ENCODE measurements around the gene FMN2. TPM values are rescaled to one million over a fixed set of nuclear protein-coding genes. Genes with fewer than 3 reads are reported as not detected.

FMN2 gene
- total RNA-seq, 2 donors from 2014 or later: not detected

DNA sequence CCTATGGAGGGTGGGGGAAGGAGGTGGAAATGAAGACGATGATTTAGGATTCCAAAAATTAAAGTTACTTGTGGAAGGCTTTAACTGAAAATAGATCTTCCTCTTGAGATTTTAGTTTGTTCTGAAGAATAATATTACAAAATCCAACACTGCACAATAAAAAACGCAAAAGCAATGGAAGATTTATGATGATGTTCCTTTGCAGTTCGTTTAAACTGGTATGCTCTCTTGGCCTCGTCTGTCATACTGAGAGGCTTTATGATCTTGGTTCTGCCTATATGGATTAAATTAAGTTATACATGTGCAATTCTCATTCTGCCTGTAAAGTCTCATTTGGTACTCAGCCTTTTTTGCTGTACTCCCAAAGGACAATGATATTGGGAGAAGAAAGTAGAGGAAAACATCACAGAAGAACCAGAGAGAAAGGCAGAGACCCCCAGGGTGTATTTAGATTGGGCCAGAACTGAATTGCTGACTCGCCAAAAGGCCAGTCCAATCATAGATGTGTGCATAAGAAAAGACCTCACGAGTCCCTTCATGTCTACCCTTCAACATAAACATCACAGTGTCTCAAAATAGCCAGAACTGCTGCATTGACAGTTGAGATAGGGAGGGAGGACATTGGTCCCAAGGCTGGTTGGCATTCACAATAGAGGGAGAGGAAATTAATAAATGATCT, 331.7 kb downstream of the FMN2 start:
- Mint-ChIP-seq H3K27me3 (peaks cover 0 to 5% of the 10 kb centered on the region in 2 donors), H3K36me3 (no peaks in the 10 kb centered on the region), H3K9me3 (no peaks in the 10 kb centered on the region), H3K27ac (no peak overlapping the region), H3K4me1 (ENCODE audit: low read depth in 2 of 2) (no peaks in the 10 kb centered on the region), H3K4me3 (no peak overlapping the region)
- DNase-seq (ENCODE audit: low spot score): no peak
- ATAC-seq: no peak

GRCh38 chr1:240424740-240425464, 333.2 kb downstream of the FMN2 start:
- Mint-ChIP-seq H3K27ac (no peak overlapping the region), H3K4me3 (no peak overlapping the region), H3K9me3 (no peaks in the 10 kb centered on the region), H3K4me1 (ENCODE audit: low read depth in 2 of 2) (no peaks in the 10 kb centered on the region), H3K36me3 (no peaks in the 10 kb centered on the region), H3K27me3 (peaks cover 0 to 6% of the 10 kb centered on the region in 2 donors)
- no peak for DNase-seq (ENCODE audit: low spot score)
- ATAC-seq: no peak

GRCh38 chr1:240426051-240426450, 334.4 kb downstream of the FMN2 start:
- Mint-ChIP-seq H3K36me3 (no peaks in the 10 kb centered on the region), H3K27me3 (peaks cover 0 to 6% of the 10 kb centered on the region in 2 donors), H3K27ac (no peak overlapping the region), H3K4me1 (ENCODE audit: low read depth in 2 of 2) (no peaks in the 10 kb centered on the region), H3K4me3 (no peak overlapping the region), H3K9me3 (no peaks in the 10 kb centered on the region)
- DNase-seq (ENCODE audit: low spot score) (no peak), ATAC-seq (no peak)

DNA sequence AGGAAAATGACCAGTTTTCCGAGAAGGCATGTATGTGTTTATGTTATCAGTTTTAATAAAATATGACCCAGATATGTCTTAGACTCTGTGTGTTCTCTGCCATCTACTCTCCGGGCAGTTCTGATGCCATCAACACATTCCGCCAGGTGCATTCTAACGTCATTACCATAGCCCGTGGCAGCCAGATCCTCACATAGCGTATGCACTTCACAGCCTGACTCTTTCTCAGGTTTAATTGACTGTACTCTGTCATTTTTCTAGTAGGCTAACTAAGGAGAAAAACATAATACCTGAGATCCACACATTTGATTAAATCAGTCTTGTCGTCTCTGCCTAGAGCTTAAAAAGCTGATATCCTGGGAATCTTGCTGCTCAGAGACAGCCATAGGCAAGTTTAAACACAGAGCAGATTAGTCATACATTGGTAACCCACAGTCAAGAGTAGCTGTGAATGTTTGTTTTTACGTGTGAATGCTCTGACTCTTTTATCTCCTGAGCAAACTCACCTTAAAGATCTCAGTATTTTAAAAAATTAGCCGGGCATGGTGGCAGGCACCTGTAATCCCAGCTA, 344.4 kb downstream of the FMN2 start:
- ATAC-seq (no peak), DNase-seq (ENCODE audit: low spot score) (no peak)
- no peaks in the 10 kb centered on the region for H3K36me3 Mint-ChIP-seq
- peaks cover 10 to 18% of the 10 kb centered on the region in 2 donors for H3K27me3 Mint-ChIP-seq
- no peak overlapping the region for H3K4me3 Mint-ChIP-seq
- H3K27ac Mint-ChIP-seq: no peak overlapping the region
- H3K9me3 Mint-ChIP-seq: no peaks in the 10 kb centered on the region
- H3K4me1 Mint-ChIP-seq (ENCODE audit: low read depth in 2 of 2): no peaks in the 10 kb centered on the region

- no peak overlapping the region for H3K4me3 Mint-ChIP-seq
- DNase-seq (ENCODE audit: low spot score) (no peak), ATAC-seq (no peak)
- no peaks in the 10 kb centered on the region for H3K4me1 Mint-ChIP-seq (ENCODE audit: low read depth in 2 of 2)
- no peaks in the 10 kb centered on the region for H3K36me3 Mint-ChIP-seq
- no peaks in the 10 kb centered on the region for H3K9me3 Mint-ChIP-seq
- peaks cover 0 to 21% of the 10 kb centered on the region in 2 donors for H3K27me3 Mint-ChIP-seq
- H3K27ac Mint-ChIP-seq: no peak overlapping the region
Observed at GRCh38 chr1:240441669-240442068, 350.0 kb downstream of the FMN2 start.

DNA sequence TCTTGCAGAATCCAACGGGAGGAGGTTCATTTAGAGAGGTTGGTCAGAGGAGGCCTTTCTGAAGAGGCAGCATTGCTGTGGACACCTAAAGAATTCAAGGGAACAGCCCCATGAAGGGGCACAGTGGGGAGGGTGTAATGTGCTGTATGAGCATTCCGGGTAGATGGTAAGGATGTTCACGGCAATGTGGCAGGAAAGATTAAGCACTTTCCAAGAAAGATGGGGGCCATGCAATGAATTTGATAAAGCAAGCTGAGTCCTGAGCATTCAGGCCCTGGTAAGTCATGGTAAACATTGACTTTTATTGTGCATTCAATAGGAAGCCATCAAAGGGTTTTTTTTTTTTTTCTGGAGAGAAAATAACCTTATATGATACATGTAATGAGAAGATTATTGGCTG, 353.7 kb downstream of the FMN2 start:
- no peak overlapping the region for H3K27ac Mint-ChIP-seq
- H3K27me3 Mint-ChIP-seq: peaks cover 10 to 33% of the 10 kb centered on the region in 2 donors

GRCh38 chr1:240455228-240455821, 363.6 kb downstream of the FMN2 start:
- H3K36me3 Mint-ChIP-seq: no peaks in the 10 kb centered on the region
- H3K9me3 Mint-ChIP-seq: no peaks in the 10 kb centered on the region
- H3K27me3 Mint-ChIP-seq: peaks cover 0 to 9% of the 10 kb centered on the region in 2 donors
- H3K27ac Mint-ChIP-seq: no peak overlapping the region
- H3K4me1 Mint-ChIP-seq (ENCODE audit: low read depth in 2 of 2): no peaks in the 10 kb centered on the region
- DNase-seq (ENCODE audit: low spot score) (no peak), ATAC-seq (no peak)
- no peak overlapping the region for H3K4me3 Mint-ChIP-seq

More for the DNA sequence above, 353.7 kb downstream of the FMN2 start:
- DNase-seq (ENCODE audit: low spot score) (no peak), ATAC-seq (no peak)
- no peaks in the 10 kb centered on the region for H3K9me3 Mint-ChIP-seq
- H3K4me3 Mint-ChIP-seq: no peak overlapping the region
- H3K4me1 Mint-ChIP-seq (ENCODE audit: low read depth in 2 of 2): no peaks in the 10 kb centered on the region
- H3K36me3 Mint-ChIP-seq: no peaks in the 10 kb centered on the region

DNA sequence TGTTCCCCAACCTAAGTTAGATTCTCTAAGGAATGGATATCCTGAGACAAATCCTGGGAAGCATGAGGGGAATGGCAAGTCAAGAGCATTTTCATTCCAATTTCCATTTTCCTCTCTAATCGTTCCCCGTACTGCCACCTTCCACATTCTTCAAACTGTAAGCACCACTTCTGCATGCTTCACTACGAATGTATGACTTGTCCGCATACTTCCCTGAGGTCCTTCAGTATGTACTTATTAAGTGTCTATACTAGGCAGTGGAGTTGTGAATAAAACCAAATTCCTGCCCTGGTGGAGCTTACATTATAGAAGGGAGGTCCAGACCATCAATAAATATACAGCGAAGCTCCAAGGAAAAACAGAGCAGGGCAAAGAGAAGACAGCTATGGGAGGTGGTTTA, 365.5 kb downstream of the FMN2 start:
- no peak for ATAC-seq
- Mint-ChIP-seq H3K27me3 (peaks cover 0 to 10% of the 10 kb centered on the region in 2 donors), H3K27ac (no peak overlapping the region)

DNA sequence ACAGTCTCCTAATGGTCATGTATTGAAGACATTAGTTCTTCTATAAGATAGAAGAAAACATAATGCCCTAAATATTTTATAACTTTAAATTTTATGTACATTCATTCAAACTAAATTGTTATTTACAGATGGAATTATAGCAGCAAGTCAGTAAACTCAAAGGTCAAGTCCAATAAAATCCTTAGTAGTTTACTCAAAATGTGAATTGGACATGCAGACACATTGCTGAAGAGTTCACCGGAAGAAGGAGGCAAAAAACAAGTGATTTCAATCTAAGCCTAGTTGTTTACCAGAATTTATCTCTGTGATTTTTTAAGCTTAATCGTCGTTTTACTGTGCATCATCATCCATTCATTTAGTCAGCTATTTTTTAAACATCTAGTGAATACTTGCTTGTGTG, 370.6 kb downstream of the FMN2 start:
- no peak overlapping the region for H3K4me3 Mint-ChIP-seq
- H3K9me3 Mint-ChIP-seq: no peaks in the 10 kb centered on the region
- no peak for ATAC-seq
- no peak overlapping the region for H3K27ac Mint-ChIP-seq
- peaks cover 11 to 13% of the 10 kb centered on the region in 2 donors for H3K4me1 Mint-ChIP-seq (ENCODE audit: low read depth in 2 of 2)
- no peaks in the 10 kb centered on the region for H3K36me3 Mint-ChIP-seq
- peaks cover 21 to 30% of the 10 kb centered on the region in 2 donors for H3K27me3 Mint-ChIP-seq
- DNase-seq (ENCODE audit: low spot score): no peak

More for the DNA sequence above, 365.5 kb downstream of the FMN2 start:
- H3K36me3 Mint-ChIP-seq: no peaks in the 10 kb centered on the region
- no peaks in the 10 kb centered on the region for H3K4me1 Mint-ChIP-seq (ENCODE audit: low read depth in 2 of 2)
- no peak for DNase-seq (ENCODE audit: low spot score)
- no peak overlapping the region for H3K4me3 Mint-ChIP-seq
- no peaks in the 10 kb centered on the region for H3K9me3 Mint-ChIP-seq

DNA sequence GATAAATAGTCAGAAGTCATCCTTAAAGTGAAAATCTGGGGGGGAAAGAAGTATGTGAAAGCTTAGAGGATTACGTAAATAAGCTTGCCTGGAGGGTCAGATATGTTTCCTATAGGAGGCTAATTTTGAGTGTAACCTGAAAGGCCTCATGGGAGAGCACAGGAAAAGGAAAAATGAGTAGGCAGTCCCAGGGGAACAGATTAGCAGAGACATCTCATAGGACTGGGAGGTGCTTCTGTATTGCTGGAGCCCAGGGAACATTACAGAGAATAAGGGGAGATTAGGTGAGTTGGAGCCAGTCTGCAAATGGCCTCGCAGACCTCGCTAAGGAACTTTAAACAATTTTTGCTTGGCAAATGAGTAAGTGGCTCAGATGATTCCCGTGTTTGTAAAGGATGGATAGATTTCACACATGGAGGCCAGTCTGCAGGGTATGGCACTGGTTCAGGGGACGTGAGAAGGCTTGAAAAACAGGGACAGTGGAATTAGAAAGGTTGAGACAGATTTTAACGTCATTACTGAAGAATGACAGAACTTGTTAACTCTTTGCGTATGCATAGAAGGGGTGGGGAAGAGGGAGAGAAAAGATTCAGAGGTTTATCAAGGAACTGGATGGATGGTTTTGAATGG, 371.2 kb downstream of the FMN2 start:
- ATAC-seq (no peak), DNase-seq (ENCODE audit: low spot score) (no peak)
- Mint-ChIP-seq H3K27ac (no peak overlapping the region), H3K27me3 (peaks cover 21 to 31% of the 10 kb centered on the region in 2 donors), H3K4me3 (no peak overlapping the region), H3K9me3 (no peaks in the 10 kb centered on the region), H3K4me1 (ENCODE audit: low read depth in 2 of 2) (peaks cover 11 to 13% of the 10 kb centered on the region in 2 donors), H3K36me3 (no peaks in the 10 kb centered on the region)

DNA sequence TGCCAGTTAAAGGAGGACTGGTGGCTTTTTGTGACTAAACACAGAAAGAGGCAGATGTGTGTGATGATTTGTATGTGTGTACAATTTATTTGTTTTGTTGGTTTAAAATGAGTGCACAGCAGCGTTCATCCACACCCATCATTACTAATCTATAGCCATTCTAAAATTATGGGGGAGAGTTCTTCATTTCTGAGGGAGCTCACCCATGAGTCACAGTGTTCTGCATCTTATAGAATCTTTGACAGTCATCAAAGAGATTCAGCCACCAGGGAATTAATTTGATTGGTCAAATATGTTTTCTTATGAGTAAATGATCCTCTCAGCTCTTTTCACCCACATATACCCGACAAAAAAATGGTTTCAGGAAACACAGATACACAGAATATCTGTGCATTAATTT, 372.4 kb downstream of the FMN2 start:
- Mint-ChIP-seq H3K9me3 (no peaks in the 10 kb centered on the region), H3K4me3 (no peak overlapping the region), H3K27me3 (peaks cover 21 to 41% of the 10 kb centered on the region in 2 donors), H3K4me1 (ENCODE audit: low read depth in 2 of 2) (peaks cover 11 to 13% of the 10 kb centered on the region in 2 donors), H3K27ac (no peak overlapping the region), H3K36me3 (no peaks in the 10 kb centered on the region)
- ATAC-seq: no peak
- DNase-seq (ENCODE audit: low spot score): no peak

DNA sequence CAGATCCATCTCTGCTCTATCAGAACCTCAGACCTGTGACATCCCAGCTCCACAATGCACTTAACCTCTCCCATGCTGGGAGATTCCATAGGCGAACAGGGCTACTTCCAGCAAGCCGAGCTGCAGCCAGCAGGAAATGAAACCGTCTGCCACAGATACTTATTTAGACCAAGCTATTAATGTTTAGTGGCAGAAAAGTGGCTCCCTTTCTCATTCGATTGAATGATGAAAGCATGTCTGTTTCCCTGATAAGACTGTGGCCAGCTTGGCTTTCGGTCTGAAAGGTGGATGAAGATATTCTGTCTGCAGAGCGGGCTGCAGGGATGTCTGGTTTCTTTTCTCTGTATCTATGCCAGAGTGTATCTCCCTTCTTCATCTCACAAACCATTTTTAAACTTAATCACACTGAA, 373.9 kb downstream of the FMN2 start:
- H3K36me3 Mint-ChIP-seq: no peaks in the 10 kb centered on the region
- H3K4me1 Mint-ChIP-seq (ENCODE audit: low read depth in 2 of 2): peaks cover 11 to 13% of the 10 kb centered on the region in 2 donors
- no peaks in the 10 kb centered on the region for H3K9me3 Mint-ChIP-seq
- DNase-seq (ENCODE audit: low spot score): no peak
- peaks cover 28 to 41% of the 10 kb centered on the region in 2 donors for H3K27me3 Mint-ChIP-seq
- H3K27ac Mint-ChIP-seq: no peak overlapping the region
- H3K4me3 Mint-ChIP-seq: no peak overlapping the region
- no peak for ATAC-seq

DNA sequence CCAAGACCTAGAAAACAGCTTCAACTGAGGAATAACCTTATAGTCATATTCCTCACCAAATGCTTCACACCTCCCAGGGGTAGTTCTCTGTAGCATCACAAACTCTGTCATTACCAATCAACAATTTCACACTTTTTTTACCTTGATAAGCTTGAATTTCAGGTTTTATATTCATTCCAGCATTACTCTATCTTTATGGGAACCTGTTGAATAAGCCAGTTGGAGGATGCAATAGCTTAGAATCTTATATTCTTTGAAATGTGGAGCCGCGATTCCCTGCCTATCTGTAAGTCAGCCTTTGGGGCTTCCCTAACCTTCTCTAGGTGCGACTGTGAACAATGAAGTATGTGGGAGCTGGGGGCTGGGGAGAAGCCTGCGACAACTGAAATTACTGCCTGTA, 374.8 kb downstream of the FMN2 start:
- Mint-ChIP-seq H3K27me3 (peaks cover 28 to 38% of the 10 kb centered on the region in 2 donors), H3K9me3 (no peaks in the 10 kb centered on the region), H3K4me1 (ENCODE audit: low read depth in 2 of 2) (peaks cover 11 to 13% of the 10 kb centered on the region in 2 donors), H3K4me3 (no peak overlapping the region), H3K36me3 (no peaks in the 10 kb centered on the region), H3K27ac (no peak overlapping the region)
- no peak for ATAC-seq
- no peak for DNase-seq (ENCODE audit: low spot score)
